AG04449 (cell line): ENCODE measurements around the gene HDAC10.

Experiments
- CTCF ChIA-PET: fragments of 350-600 bp; formaldehyde crosslinking; extraction: SDS; loops from one replicate; lab custom pipeline; 2021; ENCODE audit warnings: antibody characterized with exemption; lab: Yijun Ruan, JAX
- POLR2A ChIA-PET: fragments of 400-600, 350-600 bp; formaldehyde crosslinking; extraction: SDS; loops from one replicate; lab custom pipeline; 2020; ENCODE audit warnings: antibody characterized with exemption, inconsistent platforms; lab: Yijun Ruan, JAX
- DNase-seq: peaks from one replicate; pipeline ENCODE4 v3.0.0-alpha.2; 2010; ENCODE audit warnings: low read depth, low spot score
- H3K4me3 ChIP-seq: 2 replicates; pipeline ENCODE4 v1.5.1; 2011; ENCODE audit warnings: low read depth, mild to moderate bottlenecking, control low read depth, low read length
- TF ChIP-seq, protein P1 (sequence below): IDR thresholded peaks from one replicate; pipeline ENCODE4 v1.5.1; 2011; ENCODE audit warnings: mild to moderate bottlenecking, moderate library complexity, low read length, control low read depth, inconsistent platforms; ENCODE audit not compliant: insufficient read depth; ENCODE audit errors: missing control alignments

The HDAC10 gene

DNA sequence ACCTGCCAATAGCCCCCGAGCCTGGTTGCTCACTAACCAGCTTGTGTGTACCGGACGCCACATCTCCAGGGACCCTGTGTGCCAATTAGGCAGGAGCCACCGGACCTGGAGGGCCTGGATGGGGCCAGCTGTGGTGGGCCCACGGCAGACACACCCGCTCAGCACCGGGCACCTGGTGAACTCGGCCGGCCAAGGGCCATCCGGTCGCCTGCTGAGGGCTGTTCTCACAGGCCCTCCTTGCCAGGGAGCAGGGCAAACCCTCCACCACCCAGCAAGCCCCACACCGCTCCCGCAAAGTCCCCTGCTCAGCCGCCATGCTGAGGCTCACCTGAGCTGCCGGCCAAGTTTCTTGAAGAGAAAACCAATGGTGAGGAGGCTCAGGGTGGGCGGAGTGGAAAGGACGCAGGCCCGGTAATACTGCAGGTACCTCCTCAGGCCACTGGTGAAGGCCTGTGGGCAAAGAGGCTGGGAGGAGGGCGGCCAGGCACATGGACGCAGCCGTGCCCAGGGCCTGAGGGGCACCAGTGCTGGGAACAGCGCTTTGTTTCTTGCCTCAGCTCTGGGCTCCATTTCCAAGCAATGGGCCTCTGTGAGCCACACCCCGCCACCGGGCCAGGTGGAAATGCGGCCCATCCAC, 23.4 kb downstream of the HDAC10 start:
- ChIA-PET CTCF (interaction anchor here (1.0 to 1.7 kb wide), 2 partner anchors 13 to 15 kb away, joined by 4 to 6 read pairs; no protein-coding TSS in a partner anchor), POLR2A (interaction anchor here (0.8 kb wide), 2 partner anchors 12 to 13 kb away, joined by 3 read pairs; no protein-coding TSS in a partner anchor)

DNA sequence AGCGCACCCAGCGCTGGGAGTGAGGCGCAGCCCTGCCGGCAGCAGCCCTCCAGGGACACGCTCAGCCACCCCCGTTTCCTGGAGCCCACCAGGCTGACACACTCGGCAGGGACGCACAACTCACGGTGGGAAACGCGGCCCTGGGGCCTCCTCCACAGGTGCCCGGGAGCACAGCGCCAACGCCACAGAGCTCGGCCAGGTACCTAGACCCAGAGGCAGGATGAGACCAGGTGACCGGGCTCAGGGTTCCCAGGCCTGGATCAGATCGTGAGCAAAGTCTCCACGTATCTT, 24.2 kb downstream of the HDAC10 start:
- no peak overlapping the region for H3K4me3 ChIP-seq
- ChIA-PET CTCF (interaction anchor here (1.0 to 2.7 kb wide), 3 partner anchors 10 to 16 kb away, joined by 4 to 13 read pairs (median 6); no protein-coding TSS in a partner anchor), POLR2A (no interaction called here)
- DNase-seq, result no peak
- TF ChIP-seq, protein P1, sequence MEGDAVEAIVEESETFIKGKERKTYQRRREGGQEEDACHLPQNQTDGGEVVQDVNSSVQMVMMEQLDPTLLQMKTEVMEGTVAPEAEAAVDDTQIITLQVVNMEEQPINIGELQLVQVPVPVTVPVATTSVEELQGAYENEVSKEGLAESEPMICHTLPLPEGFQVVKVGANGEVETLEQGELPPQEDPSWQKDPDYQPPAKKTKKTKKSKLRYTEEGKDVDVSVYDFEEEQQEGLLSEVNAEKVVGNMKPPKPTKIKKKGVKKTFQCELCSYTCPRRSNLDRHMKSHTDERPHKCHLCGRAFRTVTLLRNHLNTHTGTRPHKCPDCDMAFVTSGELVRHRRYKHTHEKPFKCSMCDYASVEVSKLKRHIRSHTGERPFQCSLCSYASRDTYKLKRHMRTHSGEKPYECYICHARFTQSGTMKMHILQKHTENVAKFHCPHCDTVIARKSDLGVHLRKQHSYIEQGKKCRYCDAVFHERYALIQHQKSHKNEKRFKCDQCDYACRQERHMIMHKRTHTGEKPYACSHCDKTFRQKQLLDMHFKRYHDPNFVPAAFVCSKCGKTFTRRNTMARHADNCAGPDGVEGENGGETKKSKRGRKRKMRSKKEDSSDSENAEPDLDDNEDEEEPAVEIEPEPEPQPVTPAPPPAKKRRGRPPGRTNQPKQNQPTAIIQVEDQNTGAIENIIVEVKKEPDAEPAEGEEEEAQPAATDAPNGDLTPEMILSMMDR, result no peak

More for the DNA sequence above, 23.4 kb downstream of the HDAC10 start:
- DNase-seq, result no peak
- TF ChIP-seq, protein P1, result no peak
- no peak overlapping the region for H3K4me3 ChIP-seq

DNA sequence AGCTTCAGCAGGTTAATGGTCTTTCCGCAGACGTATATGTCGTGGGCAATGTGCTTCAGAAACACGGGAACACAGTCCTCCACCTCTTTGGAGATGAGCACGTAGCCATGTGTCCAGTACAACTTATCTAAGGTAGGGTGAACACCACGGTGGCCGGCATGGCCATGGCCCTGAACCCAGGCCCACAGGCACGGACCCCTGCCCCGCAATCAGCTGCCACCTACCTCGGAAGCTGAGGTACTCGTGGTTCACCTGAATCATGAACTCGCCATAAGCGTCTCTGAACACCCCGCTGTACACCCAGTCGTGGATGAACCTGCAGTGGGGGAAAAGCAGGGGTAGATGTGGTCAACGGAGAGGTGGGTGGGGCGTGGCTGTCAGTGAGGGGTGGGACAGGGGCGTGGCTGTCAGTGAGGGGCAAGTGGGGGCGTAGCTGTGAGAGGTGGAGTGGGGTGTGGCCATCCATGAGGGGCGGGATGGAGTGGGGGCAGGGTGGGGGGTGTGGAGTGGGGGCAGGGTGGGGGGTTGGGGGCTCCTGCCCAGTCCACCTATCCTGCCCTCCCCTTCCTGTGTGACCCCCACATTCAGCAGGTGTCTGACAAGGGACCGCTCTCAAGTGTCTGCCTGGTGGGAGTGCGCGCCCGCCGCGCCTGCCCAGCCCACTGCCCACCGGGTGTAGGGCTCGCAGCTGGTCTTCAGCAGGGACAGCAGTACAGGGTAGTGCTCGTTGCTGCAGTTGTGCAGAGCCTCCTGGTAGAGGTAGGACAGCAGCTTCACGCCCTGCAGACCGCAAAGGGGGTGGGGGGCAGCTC, 24.8 kb downstream of the HDAC10 start:
- POLR2A ChIA-PET, result no interaction called here
- H3K4me3 ChIP-seq, result no peak overlapping the region
- TF ChIP-seq, protein P1, result no peak
- CTCF ChIA-PET, result interaction anchor here (2.7 kb wide), 1 partner anchor 10 kb away, joined by 13 read pairs; no protein-coding TSS in a partner anchor
- no peak for DNase-seq

DNA sequence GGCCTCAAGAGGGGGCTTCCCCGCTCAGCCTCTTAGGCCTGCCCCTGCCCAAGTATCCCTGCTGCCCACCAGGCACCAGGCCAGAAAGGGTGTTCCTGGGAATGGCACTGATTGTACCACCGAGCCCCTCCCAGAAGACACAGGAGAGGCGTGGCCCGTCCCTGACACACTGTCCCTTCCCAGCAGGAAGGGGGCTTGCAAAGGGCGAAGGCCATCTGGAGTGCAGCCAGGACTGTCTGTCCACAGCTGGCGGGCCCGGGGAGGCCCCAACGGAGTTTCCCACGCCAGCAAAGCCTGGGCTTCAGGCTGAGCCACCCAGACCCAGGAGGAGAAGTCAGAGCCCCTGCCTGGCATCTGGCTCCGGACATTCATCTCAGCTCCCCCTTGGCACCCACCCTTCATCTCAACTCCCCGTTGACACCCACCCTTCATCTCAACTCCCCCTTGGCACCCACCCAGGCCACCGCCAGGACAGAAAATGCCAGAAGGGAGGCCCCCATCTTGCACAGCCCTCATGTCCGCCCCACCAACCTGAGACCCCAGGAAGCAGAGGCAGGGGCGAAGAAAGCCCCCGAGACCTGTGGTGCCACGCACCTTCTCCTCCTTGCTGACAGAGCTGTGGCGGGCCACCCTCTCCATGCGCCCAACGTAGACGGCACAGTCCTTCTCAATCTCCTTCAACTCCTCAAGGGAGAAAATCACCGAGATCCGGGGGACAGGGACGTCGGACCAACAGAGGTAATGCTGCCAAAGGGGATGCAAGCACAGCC, 25.7 kb downstream of the HDAC10 start:
- POLR2A ChIA-PET, result no interaction called here
- DNase-seq, result no peak
- H3K4me3 ChIP-seq, result no peak overlapping the region
- CTCF ChIA-PET, result interaction anchor here (1.5 to 2.7 kb wide), 2 partner anchors 11 to 14 kb away, joined by 3 to 13 read pairs; no protein-coding TSS in a partner anchor
- TF ChIP-seq, protein P1, result no peak

DNA sequence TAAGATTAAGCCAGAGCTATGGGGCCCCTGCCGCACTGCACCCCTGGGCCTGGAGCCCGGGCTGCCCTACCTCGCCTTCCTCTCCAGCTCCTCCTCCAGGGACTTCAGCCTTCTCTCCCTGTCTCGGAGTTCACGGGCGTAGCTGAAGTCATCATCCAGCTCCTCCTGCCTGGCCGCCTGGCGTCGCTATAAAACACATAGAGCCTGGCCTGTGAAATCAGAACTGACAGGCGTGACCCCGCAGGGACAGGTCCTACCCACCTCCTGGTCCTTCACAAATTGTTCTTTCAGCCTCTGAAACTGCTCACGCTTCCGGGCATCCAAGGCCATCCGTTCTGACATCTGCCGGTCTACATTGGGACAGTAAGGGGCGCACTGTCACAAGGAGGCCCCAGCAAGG, 27.0 kb downstream of the HDAC10 start:
- H3K4me3 ChIP-seq, result no peak overlapping the region
- DNase-seq, result no peak
- TF ChIP-seq, protein P1, result no peak
- POLR2A ChIA-PET, result interaction anchor here (0.5 kb wide), 1 partner anchor 133 kb away, joined by 5 read pairs; no protein-coding TSS in a partner anchor
- CTCF ChIA-PET, result interaction anchor here (0.7 to 2.5 kb wide), 5 partner anchors 9 to 17 kb away, joined by 3 to 14 read pairs (median 3); no protein-coding TSS in a partner anchor
